Neural crest cell (in vitro differentiated cells): ENCODE results near the gene CACNB4. TPM values are rescaled to one million over a fixed set of nuclear protein-coding genes. Genes with fewer than 3 reads are reported as not detected.

ENCODE experiments used
- DNase-seq: peaks from one replicate; pipeline ENCODE4 v3.0.0; 2021; ENCODE audit warnings: low read depth, mixed read lengths, low spot score
- H3K27ac Mint-ChIP-seq: one replicate; pipeline ENCODE4 v1.8.0; 2021; ENCODE audit warnings: mild to moderate bottlenecking, mixed read lengths; ENCODE audit not compliant: unreplicated experiment
- H3K27me3 Mint-ChIP-seq: 2 replicates; pipeline ENCODE4 v1.8.0; 2021; ENCODE audit warnings: low read depth, mild to moderate bottlenecking, mixed read lengths
- H3K36me3 Mint-ChIP-seq: 2 replicates; pipeline ENCODE4 v1.8.0; 2021; ENCODE audit warnings: low read depth, mild to moderate bottlenecking, mixed read lengths
- H3K4me1 Mint-ChIP-seq: 2 replicates; pipeline ENCODE4 v1.8.0; 2021; ENCODE audit warnings: mixed read lengths
- H3K4me3 Mint-ChIP-seq: one replicate; pipeline ENCODE4 v1.8.0; 2021; ENCODE audit warnings: mild to moderate bottlenecking, mixed read lengths
- H3K9me3 Mint-ChIP-seq: 2 replicates; pipeline ENCODE4 v1.8.0; 2021; ENCODE audit warnings: mixed read lengths
- total RNA-seq: library from RNA; stranded (reverse); gene quantifications from 2 replicates; pipeline ENCODE4 v1.2.1, GENCODE V29; 2021
- TF ChIP-seq, protein P1 (sequence below): fragments of 200-600 bp; sonication (generic); conservative IDR thresholded peaks from 2 replicates; pipeline ENCODE4 v1.5.0; 2021; ENCODE audit warnings: antibody characterized with exemption, mild to moderate bottlenecking

CACNB4 gene
- total RNA-seq, 1 donor from 2014 or later: 6.9 TPM

DNA sequence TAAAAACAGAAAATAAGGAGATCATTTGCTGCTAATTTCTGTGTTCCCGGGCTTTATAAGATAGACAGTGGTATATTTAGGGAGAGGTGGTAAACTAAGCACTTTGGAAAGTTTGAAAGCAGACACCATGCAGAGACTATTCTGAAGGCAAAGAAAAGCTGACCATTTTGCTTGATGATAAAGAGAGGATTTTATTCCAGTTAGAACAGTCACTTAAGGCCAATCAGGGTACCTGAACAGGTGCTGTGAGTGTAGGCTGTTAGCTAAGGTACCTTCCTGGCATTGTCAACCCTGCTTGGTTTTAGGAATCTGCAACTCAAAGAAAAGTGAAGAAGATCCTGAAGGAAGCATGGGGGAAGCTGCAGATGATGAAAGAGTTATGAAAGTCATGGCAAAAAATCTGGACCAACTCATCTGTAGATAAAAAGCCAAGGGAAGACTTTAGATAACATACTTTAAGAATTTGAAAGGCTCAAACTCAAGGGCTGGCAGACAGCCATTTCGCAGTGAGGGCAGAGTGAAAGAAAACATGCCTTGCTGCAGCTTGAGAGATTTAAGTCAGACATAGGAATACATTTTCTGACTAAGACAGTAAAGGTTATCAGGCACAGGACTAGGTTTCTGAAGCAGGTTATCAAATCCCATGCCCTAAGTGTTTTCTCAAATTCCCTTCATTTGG is 190.5 kb downstream of the CACNB4 start:
- H3K36me3 Mint-ChIP-seq: peaks cover 3% of the 10 kb centered on the region
- TF ChIP-seq, protein P1, sequence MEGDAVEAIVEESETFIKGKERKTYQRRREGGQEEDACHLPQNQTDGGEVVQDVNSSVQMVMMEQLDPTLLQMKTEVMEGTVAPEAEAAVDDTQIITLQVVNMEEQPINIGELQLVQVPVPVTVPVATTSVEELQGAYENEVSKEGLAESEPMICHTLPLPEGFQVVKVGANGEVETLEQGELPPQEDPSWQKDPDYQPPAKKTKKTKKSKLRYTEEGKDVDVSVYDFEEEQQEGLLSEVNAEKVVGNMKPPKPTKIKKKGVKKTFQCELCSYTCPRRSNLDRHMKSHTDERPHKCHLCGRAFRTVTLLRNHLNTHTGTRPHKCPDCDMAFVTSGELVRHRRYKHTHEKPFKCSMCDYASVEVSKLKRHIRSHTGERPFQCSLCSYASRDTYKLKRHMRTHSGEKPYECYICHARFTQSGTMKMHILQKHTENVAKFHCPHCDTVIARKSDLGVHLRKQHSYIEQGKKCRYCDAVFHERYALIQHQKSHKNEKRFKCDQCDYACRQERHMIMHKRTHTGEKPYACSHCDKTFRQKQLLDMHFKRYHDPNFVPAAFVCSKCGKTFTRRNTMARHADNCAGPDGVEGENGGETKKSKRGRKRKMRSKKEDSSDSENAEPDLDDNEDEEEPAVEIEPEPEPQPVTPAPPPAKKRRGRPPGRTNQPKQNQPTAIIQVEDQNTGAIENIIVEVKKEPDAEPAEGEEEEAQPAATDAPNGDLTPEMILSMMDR: no peak
- no peaks in the 10 kb centered on the region for H3K27me3 Mint-ChIP-seq
- peak overlapping the region; percentile 92 for H3K27ac Mint-ChIP-seq
- H3K9me3 Mint-ChIP-seq: peaks cover 13% of the 10 kb centered on the region
- no peak overlapping the region for H3K4me3 Mint-ChIP-seq
- peaks cover 9% of the 10 kb centered on the region for H3K4me1 Mint-ChIP-seq
- no peak for DNase-seq

DNA sequence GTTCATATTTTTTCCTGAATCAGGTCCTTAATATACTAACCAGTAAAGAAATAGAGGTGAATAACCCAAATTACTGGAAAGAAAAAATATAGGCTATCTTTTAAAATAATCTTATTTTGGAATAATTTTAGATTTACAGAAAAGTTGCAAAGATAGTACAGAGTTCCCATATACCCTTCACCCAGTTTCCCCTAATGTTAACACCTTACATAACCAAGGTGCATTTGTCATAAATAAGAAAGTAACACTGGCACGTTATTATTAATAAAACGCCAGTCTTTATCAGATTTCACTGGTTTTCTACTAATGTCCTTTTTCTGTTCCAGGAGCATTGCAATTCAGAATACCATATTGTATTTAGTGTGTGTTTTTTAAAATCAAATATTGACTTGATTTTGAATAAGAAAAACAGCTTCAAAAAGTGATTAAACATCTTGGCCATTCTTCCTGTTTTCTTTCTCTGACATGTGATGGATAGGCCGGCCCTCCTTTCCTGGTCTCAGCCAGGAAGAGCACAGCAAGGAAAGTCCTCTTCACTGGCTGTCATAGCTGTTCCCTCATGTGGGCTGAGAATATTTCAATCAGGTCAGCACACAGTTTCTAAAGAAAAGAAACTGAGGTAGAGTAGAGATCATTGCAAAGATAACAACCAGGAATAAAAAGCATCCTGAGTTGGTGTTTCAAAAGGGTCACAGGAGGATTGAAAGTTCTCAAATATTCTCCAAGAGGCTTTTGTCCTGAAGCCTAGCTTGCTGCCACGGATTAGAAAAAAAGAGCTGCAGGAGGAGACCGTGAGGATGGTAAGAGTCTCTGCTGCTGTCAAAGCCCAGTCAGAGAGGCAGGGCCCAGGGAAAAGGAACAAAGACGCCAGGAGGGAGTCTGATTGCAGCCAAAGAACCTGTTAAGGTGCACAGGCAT is 191.3 kb downstream of the CACNB4 start:
- peaks cover 3% of the 10 kb centered on the region for H3K36me3 Mint-ChIP-seq
- H3K4me1 Mint-ChIP-seq: peaks cover 9% of the 10 kb centered on the region
- H3K27me3 Mint-ChIP-seq: no peaks in the 10 kb centered on the region
- TF ChIP-seq, protein P1: no peak
- peak overlapping the region; percentile 92 for H3K27ac Mint-ChIP-seq
- peaks cover 13% of the 10 kb centered on the region for H3K9me3 Mint-ChIP-seq
- H3K4me3 Mint-ChIP-seq: no peak overlapping the region
- DNase-seq: no peak

DNA sequence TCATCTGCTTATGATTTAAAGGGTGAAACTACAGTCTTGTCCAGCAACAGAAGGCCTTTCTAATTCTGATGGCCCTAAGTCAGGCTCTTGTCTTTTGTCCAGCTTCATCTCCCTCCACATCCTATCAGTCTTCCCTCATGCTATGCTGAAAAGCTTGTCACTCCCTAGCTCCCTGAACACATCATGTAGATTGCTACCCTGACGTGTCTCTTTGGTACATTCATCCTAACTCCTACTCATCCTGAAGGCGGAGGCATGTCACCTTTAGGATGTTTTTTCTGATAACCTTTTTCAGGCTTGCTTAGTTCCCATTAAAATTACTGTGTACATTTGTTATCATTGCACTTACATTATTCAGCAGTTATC is 192.2 kb downstream of the CACNB4 start:
- peaks cover 7% of the 10 kb centered on the region for H3K9me3 Mint-ChIP-seq
- no peak for DNase-seq
- H3K27ac Mint-ChIP-seq: no peak overlapping the region
- H3K36me3 Mint-ChIP-seq: peaks cover 3% of the 10 kb centered on the region
- no peaks in the 10 kb centered on the region for H3K27me3 Mint-ChIP-seq
- H3K4me1 Mint-ChIP-seq: peaks cover 9% of the 10 kb centered on the region
- H3K4me3 Mint-ChIP-seq: no peak overlapping the region
- TF ChIP-seq, protein P1: no peak

DNA sequence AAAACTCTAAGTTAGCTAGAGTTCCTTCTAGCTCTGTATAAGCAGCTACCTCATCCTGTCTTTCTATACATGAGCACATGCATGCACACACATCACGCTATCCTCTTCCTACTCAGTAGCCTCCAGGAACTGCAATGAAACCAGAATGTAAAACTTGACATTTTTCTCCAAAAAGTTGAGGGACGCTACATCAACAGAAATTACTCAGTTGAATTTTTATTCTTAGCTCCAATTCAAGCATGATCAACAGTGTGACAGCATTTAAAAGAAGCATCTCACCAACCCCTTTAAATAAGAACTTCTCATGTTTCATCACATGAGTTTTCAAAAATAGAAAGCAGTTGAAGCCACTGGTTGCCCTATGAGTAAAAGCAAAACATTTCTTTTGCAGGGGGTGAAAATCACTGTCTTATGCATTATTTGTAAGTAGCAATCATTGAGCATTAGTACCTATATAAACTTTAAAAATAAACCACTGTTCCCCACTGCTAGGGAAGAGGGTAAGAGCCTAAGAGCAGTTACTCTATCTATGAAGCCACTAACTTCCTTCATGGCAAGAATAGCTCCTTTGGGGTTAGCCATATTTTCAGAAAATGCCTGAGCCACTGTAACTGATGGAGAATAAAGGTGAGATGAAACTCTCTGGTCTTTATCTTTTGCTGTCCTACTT is 192.7 kb downstream of the CACNB4 start:
- H3K27me3 Mint-ChIP-seq: no peaks in the 10 kb centered on the region
- H3K4me3 Mint-ChIP-seq: no peak overlapping the region
- TF ChIP-seq, protein P1: no peak
- no peak overlapping the region for H3K27ac Mint-ChIP-seq
- peaks cover 9% of the 10 kb centered on the region for H3K4me1 Mint-ChIP-seq
- peaks cover 2% of the 10 kb centered on the region for H3K36me3 Mint-ChIP-seq
- DNase-seq: no peak
- peaks cover 6% of the 10 kb centered on the region for H3K9me3 Mint-ChIP-seq

DNA sequence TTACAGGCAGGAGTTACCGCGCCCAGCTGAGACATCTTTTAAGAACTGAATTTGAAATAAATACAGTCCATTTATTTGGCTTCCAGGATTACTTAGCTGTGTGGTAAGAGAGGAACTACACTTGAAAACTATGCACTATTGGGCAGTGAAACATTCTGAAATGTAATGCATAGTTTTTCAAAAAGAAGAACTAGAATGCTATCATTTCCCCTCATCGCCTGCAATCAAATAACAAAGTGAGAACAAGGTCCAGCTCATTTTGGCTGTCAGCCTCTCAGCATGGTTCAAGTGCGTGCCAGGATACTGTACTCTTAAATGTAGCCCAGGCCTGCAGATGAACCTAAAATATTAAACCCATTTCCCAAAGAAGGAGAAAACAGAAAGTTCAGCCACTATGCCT is 194.0 kb downstream of the CACNB4 start:
- no peak for DNase-seq
- TF ChIP-seq, protein P1: no peak
- no peak overlapping the region for H3K4me3 Mint-ChIP-seq
- no peak overlapping the region for H3K27ac Mint-ChIP-seq
- peaks cover 9% of the 10 kb centered on the region for H3K4me1 Mint-ChIP-seq
- H3K27me3 Mint-ChIP-seq: no peaks in the 10 kb centered on the region
- H3K9me3 Mint-ChIP-seq: peaks cover 3% of the 10 kb centered on the region
- no peaks in the 10 kb centered on the region for H3K36me3 Mint-ChIP-seq
